Fibroblast of pulmonary artery (primary cell): ENCODE results near the gene PFDN4.

Source experiments
- DNase-seq: peaks from one replicate; pipeline ENCODE4 v3.0.0-alpha.2; 2010; ENCODE audit warnings: low read depth
- H3K4me3 ChIP-seq: replicated peaks from 2 replicates; pipeline ENCODE4 v1.5.1; 2011; ENCODE audit warnings: low read depth, mild to moderate bottlenecking, control low read depth, low read length, moderate library complexity
- TF ChIP-seq, protein P1 (sequence below): IDR thresholded peaks from 2 replicates; pipeline ENCODE4 v1.5.1; 2011; ENCODE audit warnings: mild to moderate bottlenecking, control low read depth, low read length, inconsistent platforms; ENCODE audit errors: missing control alignments

The PFDN4 gene

DNA sequence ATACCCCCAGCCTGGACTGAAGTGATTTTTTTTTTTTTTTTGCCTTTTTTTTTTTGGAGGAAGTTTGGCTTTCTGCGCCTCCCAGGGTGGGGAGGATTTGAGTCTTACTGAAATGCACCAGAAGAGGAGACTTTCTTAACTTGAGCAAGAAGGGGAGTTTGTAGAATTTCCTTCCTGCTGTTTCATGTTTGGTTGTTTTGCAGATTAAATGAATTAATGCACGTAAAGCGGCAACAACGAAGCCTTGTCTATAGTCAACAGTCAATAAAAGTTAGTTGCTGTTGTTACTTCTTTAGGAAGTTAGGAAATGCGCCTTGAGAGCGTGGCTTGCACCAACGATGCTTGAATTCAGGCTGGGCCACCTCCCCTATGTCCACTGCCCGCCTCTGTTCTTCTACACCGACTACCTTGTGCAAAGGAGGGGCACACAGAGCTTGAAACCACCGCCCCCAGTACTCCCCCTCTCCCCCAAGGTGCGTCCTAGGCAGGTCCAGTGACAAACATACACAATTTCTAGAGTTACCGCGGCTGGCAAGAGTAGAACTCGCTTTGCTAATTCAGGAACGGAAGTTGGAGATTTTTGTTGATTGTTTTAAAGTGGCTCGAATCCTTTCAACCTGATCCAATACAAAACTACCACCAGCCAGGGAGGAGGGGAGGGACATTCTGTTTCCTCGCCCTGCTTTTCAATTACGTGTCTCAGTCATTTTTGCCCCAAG, 33.3 kb upstream of the PFDN4 start:
- no peak overlapping the region for H3K4me3 ChIP-seq
- DNase-seq, result no peak
- TF ChIP-seq, protein P1, sequence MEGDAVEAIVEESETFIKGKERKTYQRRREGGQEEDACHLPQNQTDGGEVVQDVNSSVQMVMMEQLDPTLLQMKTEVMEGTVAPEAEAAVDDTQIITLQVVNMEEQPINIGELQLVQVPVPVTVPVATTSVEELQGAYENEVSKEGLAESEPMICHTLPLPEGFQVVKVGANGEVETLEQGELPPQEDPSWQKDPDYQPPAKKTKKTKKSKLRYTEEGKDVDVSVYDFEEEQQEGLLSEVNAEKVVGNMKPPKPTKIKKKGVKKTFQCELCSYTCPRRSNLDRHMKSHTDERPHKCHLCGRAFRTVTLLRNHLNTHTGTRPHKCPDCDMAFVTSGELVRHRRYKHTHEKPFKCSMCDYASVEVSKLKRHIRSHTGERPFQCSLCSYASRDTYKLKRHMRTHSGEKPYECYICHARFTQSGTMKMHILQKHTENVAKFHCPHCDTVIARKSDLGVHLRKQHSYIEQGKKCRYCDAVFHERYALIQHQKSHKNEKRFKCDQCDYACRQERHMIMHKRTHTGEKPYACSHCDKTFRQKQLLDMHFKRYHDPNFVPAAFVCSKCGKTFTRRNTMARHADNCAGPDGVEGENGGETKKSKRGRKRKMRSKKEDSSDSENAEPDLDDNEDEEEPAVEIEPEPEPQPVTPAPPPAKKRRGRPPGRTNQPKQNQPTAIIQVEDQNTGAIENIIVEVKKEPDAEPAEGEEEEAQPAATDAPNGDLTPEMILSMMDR, result no peak

DNA sequence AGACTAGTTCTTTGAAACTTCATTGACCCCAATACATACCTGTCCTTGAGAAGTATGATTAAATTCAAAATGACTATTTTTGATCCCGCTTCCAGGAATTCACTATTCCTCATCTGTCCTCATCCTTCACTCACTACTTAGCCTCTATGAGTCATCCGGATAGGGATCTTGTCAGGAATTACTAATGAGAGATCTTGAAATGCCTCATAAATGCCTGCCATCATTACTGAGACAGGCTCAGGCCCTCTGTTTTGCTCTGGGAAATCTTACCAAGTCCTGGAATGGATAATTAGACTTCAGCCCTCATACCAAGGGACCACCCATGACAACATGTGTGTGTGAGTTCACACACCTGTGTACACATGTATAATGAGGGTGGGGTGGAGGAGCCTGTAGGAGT, 31.3 kb upstream of the PFDN4 start:
- no peak for DNase-seq

DNA sequence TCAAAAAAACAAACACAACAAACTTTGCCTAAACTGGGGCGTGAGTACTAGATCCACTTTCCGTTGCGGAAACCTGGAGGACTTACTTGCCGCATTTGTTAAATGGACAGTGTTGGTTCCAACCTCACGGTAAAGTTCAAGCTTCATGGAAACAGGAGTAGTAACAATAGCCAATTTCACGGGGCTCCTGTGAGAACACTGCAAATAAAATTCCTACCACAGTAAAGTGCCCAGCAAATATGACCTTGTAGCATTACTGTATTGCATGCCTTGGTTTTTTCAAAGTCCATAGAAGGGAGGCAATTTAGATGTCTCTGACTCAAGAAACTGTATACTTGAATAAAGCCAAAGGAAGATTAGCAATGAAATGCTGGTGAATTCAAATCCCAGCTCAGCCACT, 30.5 kb upstream of the PFDN4 start:
- no peak overlapping the region for H3K4me3 ChIP-seq
- TF ChIP-seq, protein P1, result no peak
- DNase-seq, result no peak

More for the DNA sequence above, 31.3 kb upstream of the PFDN4 start:
- no peak overlapping the region for H3K4me3 ChIP-seq
- TF ChIP-seq, protein P1, result no peak

DNA sequence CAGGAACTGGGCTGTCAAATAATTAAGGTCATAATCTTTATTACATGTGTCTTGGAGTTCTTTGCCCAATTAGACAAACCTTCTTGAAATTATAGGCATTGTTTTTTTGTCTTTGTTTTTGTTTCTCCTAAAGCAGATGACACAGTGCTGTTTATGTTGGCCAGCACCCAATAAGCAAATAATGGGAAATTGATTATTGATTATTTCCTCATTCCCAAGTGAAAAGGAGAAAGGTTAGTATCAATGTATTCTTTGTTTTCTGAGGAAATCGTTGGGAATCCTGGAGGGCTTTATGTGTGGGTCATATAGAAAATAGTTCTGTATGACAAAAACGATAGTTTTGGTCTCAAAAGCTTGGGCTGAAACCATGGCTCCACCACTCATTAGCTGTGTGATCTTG, 29.6 kb upstream of the PFDN4 start:
- no peak for DNase-seq
- TF ChIP-seq, protein P1, result no peak
- H3K4me3 ChIP-seq, result no peak overlapping the region

DNA sequence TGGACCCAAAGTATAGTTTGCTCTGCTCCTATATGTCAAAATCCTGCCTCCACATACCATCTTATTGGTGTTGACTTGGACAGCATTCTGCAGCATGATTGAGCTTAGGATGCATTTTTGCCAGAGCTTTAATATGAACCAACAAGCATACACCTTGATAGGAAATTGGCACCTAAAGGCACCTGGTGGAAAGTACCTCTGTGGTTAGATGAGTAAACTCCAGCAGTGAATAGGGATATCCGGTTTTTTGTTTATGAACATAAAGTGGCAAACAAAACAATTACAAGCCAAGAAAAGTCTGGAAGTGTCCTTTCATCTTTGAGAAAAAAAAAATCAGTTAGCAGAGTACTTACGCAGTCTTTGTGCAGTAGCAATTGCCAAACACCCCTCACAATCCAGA, 27.9 kb upstream of the PFDN4 start:
- H3K4me3 ChIP-seq, result no peak overlapping the region
- TF ChIP-seq, protein P1, result no peak
- no peak for DNase-seq

DNA sequence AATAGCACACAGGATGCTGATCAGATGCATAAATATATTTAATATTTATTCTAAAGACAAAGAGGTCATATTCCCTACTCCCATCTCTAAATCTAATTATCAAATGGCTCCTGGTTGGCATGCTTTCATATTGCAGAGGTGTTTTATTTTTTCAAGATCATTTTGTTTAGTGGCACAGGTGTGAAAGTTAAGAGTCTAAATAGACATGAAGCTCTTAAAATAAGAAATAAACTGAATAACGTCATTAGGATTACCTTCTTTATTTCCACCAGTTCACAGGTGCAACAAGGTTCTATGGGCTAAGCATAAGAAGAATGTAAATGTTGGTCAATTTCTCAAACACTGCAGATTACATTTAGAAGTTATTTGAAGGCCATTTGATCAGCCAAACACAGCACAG, 27.0 kb upstream of the PFDN4 start:
- TF ChIP-seq, protein P1, result no peak
- no peak overlapping the region for H3K4me3 ChIP-seq
- DNase-seq, result no peak

DNA sequence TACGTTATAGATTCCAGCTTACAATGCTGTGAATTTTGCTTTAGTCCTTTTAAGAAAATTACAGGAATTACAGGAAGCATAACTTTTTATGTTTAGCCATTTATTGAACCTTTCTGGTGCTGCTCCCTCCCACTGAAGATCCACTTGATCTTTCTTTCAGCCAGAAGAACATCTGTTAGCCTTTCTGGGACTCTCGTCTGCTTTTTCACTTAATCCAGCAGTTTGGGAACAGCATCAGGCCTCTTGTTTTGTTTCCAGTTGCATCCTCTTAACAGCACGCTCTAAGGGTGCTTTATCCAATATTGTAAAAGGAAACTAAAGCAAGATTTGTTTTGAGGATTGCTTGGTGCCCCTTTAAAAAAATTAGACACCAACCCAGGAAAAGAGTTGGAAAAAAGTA, 23.8 kb upstream of the PFDN4 start:
- TF ChIP-seq, protein P1, result no peak
- no peak for DNase-seq
- H3K4me3 ChIP-seq, result no peak overlapping the region
